H1 (cell line): Measurements from ENCODE around the gene NOS1AP. TPM values are rescaled to one million over a fixed set of nuclear protein-coding genes. Genes with fewer than 3 reads are reported as not detected.

Experiments
- CTCF ChIA-PET: fragments of 300-600 bp; sonication (Branson Sonifier 250); formaldehyde crosslinking; loops from one replicate; lab custom pipeline; 2021; ENCODE audit not compliant: partially characterized antibody; lab: Charles Lee
- POLR2A ChIA-PET: fragments of 300-600 bp; sonication (Branson Sonifier 250); formaldehyde crosslinking; loops from one replicate; lab custom pipeline; 2021; ENCODE audit warnings: inconsistent platforms; ENCODE audit not compliant: partially characterized antibody; lab: Charles Lee
- DNase-seq, 2 experiments: peaks; one replicate each; pipeline versions ENCODE4 v3.0.0 to v3.0.0-alpha.2; 2010 to 2022; ENCODE audit warnings: low spot score in 2 of 2, low read depth in 1 of 2, mixed read lengths in 1 of 2
- FAIRE-seq: peaks from 2 replicates; lab custom pipeline; 2011; peaks lifted over from hg19 to GRCh38; lab: Jason Lieb, UNC
- H2AFZ ChIP-seq: 2 replicates; pipeline ENCODE4 v1.8.1; 2012; ENCODE audit warnings: low read length, inconsistent platforms
- H2AK5ac ChIP-seq: 2 replicates; pipeline ENCODE4 v1.6.1; 2013; ENCODE audit warnings: low read depth, low read length
- H2BK120ac ChIP-seq: replicated peaks from 2 replicates; pipeline ENCODE3; 2013; ENCODE audit warnings: low read depth, low read length, inconsistent platforms
- H2BK12ac ChIP-seq: 2 replicates; pipeline ENCODE4 v1.6.1; 2013; ENCODE audit warnings: low read depth, low read length
- H2BK15ac ChIP-seq: 2 replicates; pipeline ENCODE4 v1.6.1; 2013; ENCODE audit warnings: low read length
- H2BK20ac ChIP-seq: 2 replicates; pipeline ENCODE4 v1.6.1; 2013; ENCODE audit warnings: low read length
- H2BK5ac ChIP-seq: 2 replicates; pipeline ENCODE4 v1.6.1; 2013; ENCODE audit warnings: low read depth, low read length
- H3K14ac ChIP-seq: 2 replicates; pipeline ENCODE4 v1.6.1; 2013; ENCODE audit warnings: inconsistent platforms; ENCODE audit not compliant: insufficient read length
- H3K18ac ChIP-seq: 2 replicates; pipeline ENCODE4 v1.6.1; 2013; ENCODE audit warnings: low read length; ENCODE audit errors: extremely low read depth
- H3K23ac ChIP-seq: 2 replicates; pipeline ENCODE4 v1.6.1; 2013; ENCODE audit warnings: inconsistent platforms; ENCODE audit not compliant: insufficient read length
- H3K23me2 ChIP-seq: 2 replicates; pipeline ENCODE4 v1.6.1; 2013; ENCODE audit warnings: low read depth, low read length
- H3K27ac ChIP-seq: 2 replicates; pipeline ENCODE4 v1.6.1; 2011; ENCODE audit warnings: low read depth, low read length, inconsistent platforms
- H3K27me3 ChIP-seq, 4 experiments: replicated peaks in 1 of 4; 1 replicate in 1 of 4; 2 replicates in 3 of 4; pipeline versions ENCODE4 v1.6.1 to v1.8.1; 2011 to 2013; ENCODE audit warnings: low read length in 3 of 4, mild to moderate bottlenecking in 3 of 4, inconsistent platforms in 2 of 4, mixed read lengths in 2 of 4, moderate library complexity in 1 of 4; ENCODE audit not compliant: control insufficient read depth in 3 of 4, insufficient read depth in 3 of 4; ENCODE audit errors: extremely low read depth in 1 of 4
- H3K36me3 ChIP-seq, 4 experiments: 2 replicates each; pipeline versions ENCODE4 v1.6.1 to v1.8.1; 2011 to 2013; ENCODE audit warnings: mild to moderate bottlenecking in 4 of 4, low read length in 3 of 4, moderate library complexity in 2 of 4, control low read depth in 1 of 4, inconsistent platforms in 1 of 4; ENCODE audit not compliant: insufficient read depth in 4 of 4, control insufficient read depth in 2 of 4
- H3K4ac ChIP-seq: replicated peaks from 2 replicates; pipeline ENCODE3; 2013; ENCODE audit warnings: low read length, low read depth, mixed read lengths, inconsistent platforms; ENCODE audit not compliant: insufficient read length
- H3K4me1 ChIP-seq, 4 experiments: replicated peaks in 1 of 4; 1 replicate in 1 of 4; 2 replicates in 3 of 4; pipeline versions ENCODE4 v1.6.1 to v1.8.1; 2011 to 2013; ENCODE audit warnings: low read length in 3 of 4, inconsistent platforms in 2 of 4, mixed read lengths in 1 of 4; ENCODE audit not compliant: insufficient read depth in 4 of 4, control insufficient read depth in 3 of 4
- H3K4me2 ChIP-seq, 2 experiments: 2 replicates each; pipeline versions ENCODE4 v1.6.1 to v1.8.1; 2011 to 2013; ENCODE audit warnings: low read depth in 2 of 2, low read length in 2 of 2, control low read depth in 1 of 2, inconsistent platforms in 1 of 2, mild to moderate bottlenecking in 1 of 2; ENCODE audit not compliant: insufficient read depth in 1 of 2
- H3K4me3 ChIP-seq, 4 experiments: fragments of 200-600, 300-600 bp in 1 of 4; sonication (generic), shearing (Covaris generic), sonication (Bioruptor Twin) in 1 of 4; 2 replicates each; pipeline versions ENCODE4 v1.5.1 to v1.8.1; 2011 to 2016; ENCODE audit warnings: low read length in 4 of 4, low read depth in 3 of 4, control low read depth in 2 of 4, inconsistent platforms in 2 of 4, mild to moderate bottlenecking in 2 of 4, mixed read lengths in 1 of 4, moderate library complexity in 1 of 4; ENCODE audit not compliant: insufficient read depth in 2 of 4; ENCODE audit errors: extremely low read depth in 1 of 4
- H3K56ac ChIP-seq: replicated peaks from 2 replicates; pipeline ENCODE3; 2013; ENCODE audit warnings: low read depth, mild to moderate bottlenecking, mixed read lengths, low read length, inconsistent platforms; ENCODE audit not compliant: insufficient read length
- H3K79me1 ChIP-seq: 2 replicates; pipeline ENCODE4 v1.6.1; 2013; ENCODE audit warnings: low read depth, low read length, control low read depth
- H3K79me2 ChIP-seq, 2 experiments: 2 replicates each; pipeline versions ENCODE4 v1.6.1 to v1.8.1; 2012 to 2013; ENCODE audit warnings: low read length in 2 of 2, mild to moderate bottlenecking in 2 of 2, inconsistent platforms in 1 of 2; ENCODE audit not compliant: insufficient read depth in 2 of 2, control insufficient read depth in 1 of 2
- H3K9ac ChIP-seq, 4 experiments: replicated peaks in 1 of 4; 1 replicate in 1 of 4; 2 replicates in 3 of 4; pipeline versions ENCODE4 v1.6.1 to v1.8.1; 2011 to 2013; ENCODE audit warnings: low read depth in 3 of 4, low read length in 3 of 4, control low read depth in 2 of 4, mild to moderate bottlenecking in 2 of 4, moderate library complexity in 2 of 4, inconsistent platforms in 1 of 4; ENCODE audit errors: extremely low read depth in 1 of 4
- H3K9me3 ChIP-seq, 2 experiments: 2 replicates each; pipeline versions ENCODE4 v1.6.1 to v1.8.1; 2012 to 2013; ENCODE audit warnings: mild to moderate bottlenecking in 2 of 2, moderate library complexity in 2 of 2, control low read depth in 1 of 2, inconsistent platforms in 1 of 2, low read depth in 1 of 2, low read length in 1 of 2, mixed read lengths in 1 of 2; ENCODE audit not compliant: insufficient read depth in 2 of 2
- H4K20me1 ChIP-seq, 2 experiments: replicated peaks in 1 of 2; 2 replicates each; pipeline versions ENCODE3 to v1.8.1; 2011 to 2013; ENCODE audit warnings: inconsistent platforms in 2 of 2, low read length in 2 of 2, mild to moderate bottlenecking in 1 of 2; ENCODE audit not compliant: insufficient read depth in 2 of 2, control insufficient read depth in 1 of 2
- H4K5ac ChIP-seq: 2 replicates; pipeline ENCODE4 v1.6.1; 2013; ENCODE audit warnings: low read length, low read depth, mixed read lengths, inconsistent platforms; ENCODE audit not compliant: insufficient read length
- H4K8ac ChIP-seq: 2 replicates; pipeline ENCODE4 v1.8.0; 2013; ENCODE audit warnings: mild to moderate bottlenecking, moderate library complexity, low read length, inconsistent platforms; ENCODE audit not compliant: insufficient read depth; ENCODE audit errors: extremely low read depth
- H4K91ac ChIP-seq: replicated peaks from 2 replicates; pipeline ENCODE3; 2013; ENCODE audit warnings: low read length, mixed read lengths, inconsistent platforms; ENCODE audit not compliant: insufficient read length
- EZH2 ChIP-seq: fragments of 200-600 bp; sonication (generic); IDR thresholded peaks from 2 replicates; pipeline ENCODE4 v1.7.1; 2012; ENCODE audit warnings: low read depth, mild to moderate bottlenecking, moderate library complexity, low read length, inconsistent platforms; ENCODE audit not compliant: severe bottlenecking
- KDM1A ChIP-seq: fragments of 200-600, 300-600 bp; sonication (generic); IDR thresholded peaks from 2 replicates; pipeline ENCODE4 v1.7.1; 2016; ENCODE audit warnings: mild to moderate bottlenecking, low read length, borderline replicate concordance
- WGBS, 2 experiments: shearing (Covaris generic) in 1 of 2; methylation state at CpG; one replicate each; pipeline versions ENCODE4 v1.1.6 to v1.1.7; 2013 to 2015; ENCODE audit warnings: low lambda C conversion rate in 2 of 2, mixed read lengths in 2 of 2, inconsistent platforms in 1 of 2, low coverage in 1 of 2, missing lambda C conversion rate in 1 of 2; ENCODE audit not compliant: insufficient replicate concordance in 2 of 2, insufficient coverage in 1 of 2, insufficient read length in 1 of 2; ENCODE audit errors: extremely low coverage in 1 of 2, missing lambda C conversion rate in 1 of 2; 5-methylcytosine and 5-hydroxymethylcytosine counted together
- polyA plus RNA-seq, 7 experiments: library from polyadenylated mRNA; depleted of rRNA in 3 of 7; stranded (reverse) in 5 of 7; unstranded in 2 of 7; fragments of >200 nt in 5 of 7; fragments of 200-250 nt in 2 of 7; gene quantifications; 1 replicate in 5 of 7; 2 replicates in 1 of 7; 4 replicates in 1 of 7; pipeline versions ENCODE4 v1.2.1 to v1.2.3, GENCODE V29; 2011 to 2013; ENCODE audit warnings: missing spikeins in 2 of 7, mixed read lengths in 2 of 7
- total RNA-seq: library from RNA; stranded (reverse); fragmentation: NEBNext Ultra II Directional; extraction: Animal tissue kit (Norgen Biotek cat#: 25700); gene quantifications from 2 replicates; pipeline ENCODE4 v1.2.1, GENCODE V29; 2021

NOS1AP gene
- total and polyA plus RNA-seq, 2 of the 8 experiments (the other 6 are each of a cell fraction or from before 2014, with no cell fraction given) = 2.4 to 12.1 TPM

GRCh38 chr1:162396201-162396906 is 326.9 kb downstream of the NOS1AP start:
- Histone ChIP-seq H4K20me1 (no peaks in the 10 kb centered on the region), H3K23me2 (no peaks in the 10 kb centered on the region), H3K4ac (no peak overlapping the region), H3K18ac (no peak overlapping the region), H3K9me3 (no peaks in the 10 kb centered on the region), H3K9ac (no peak overlapping the region), H3K36me3 (no peaks in the 10 kb centered on the region), H3K23ac (no peak overlapping the region), H3K27me3 (no peaks in the 10 kb centered on the region), H3K79me2 (no peaks in the 10 kb centered on the region), H3K79me1 (no peaks in the 10 kb centered on the region), H2BK20ac (no peak overlapping the region), H2BK5ac (no peak overlapping the region), H3K4me3 (no peak overlapping the region), H4K91ac (no peak overlapping the region), H3K4me2 (no peak overlapping the region), H2BK120ac (no peak overlapping the region), H3K14ac (no peak overlapping the region), H2BK12ac (no peak overlapping the region), H2AK5ac (no peak overlapping the region), H4K8ac (no peak overlapping the region), H2BK15ac (no peak overlapping the region)
- DNase-seq = peak in 1 of 2 experiments; percentile 20
- CTCF ChIA-PET = no interaction called here
- no peak for FAIRE-seq
- POLR2A ChIA-PET = no interaction called here
- 81% methylated on average over 3 of the region's 3 CpGs; no CpG with 5 or more reads in 1 of the 2 experiments for WGBS, 2 experiments
- TF ChIP-seq EZH2 = no peak
- TF ChIP-seq KDM1A = no peak
- TF ChIP-seq, all 59 proteins: peak for 0
- Histone ChIP-seq H3K4me1 (peaks cover 2 to 17% (median 5%) of the 10 kb centered on the region in 4 experiments; a peak in 3 of 7 replicates), H4K5ac (no peak overlapping the region), H3K27ac (no peak overlapping the region), H3K56ac (no peak overlapping the region), H2AFZ (no peak overlapping the region)
